Omental fat pad (tissue), 4 donors: ENCODE results near the gene EPB41L4A. TPM values are rescaled to one million over a fixed set of nuclear protein-coding genes. Genes with fewer than 3 reads are reported as not detected.

ENCODE experiments used
- ATAC-seq: fragments of 150-250 bp; one replicate; pipeline ENCODE4 v1.9.1; 2016; ENCODE audit warnings: mild to moderate bottlenecking, moderate library complexity; ENCODE audit not compliant: low FRiP score
- DNase-seq: peaks from one replicate; pipeline ENCODE4 v3.0.0-alpha.2; 2019; ENCODE audit warnings: low spot score
- CTCF ChIP-seq, 3 donors: fragments of 450-650 bp; IDR thresholded peaks; one replicate each; pipeline ENCODE4 v1.5.1; 2016 to 2017; ENCODE audit warnings: antibody characterized with exemption in 3 of 3, mild to moderate bottlenecking in 3 of 3, moderate library complexity in 2 of 3
- total RNA-seq, 4 donors: library from RNA; depleted of rRNA; stranded (reverse); fragments of >200 nt; gene quantifications; one replicate each; pipeline ENCODE4 v1.1.0, GENCODE V29; 2016

The EPB41L4A gene
- total RNA-seq, 4 donors from 2014 or later = 17.8 to 64.3 (median 22.0) TPM

- DNase-seq = no peak
- no peak for TF ChIP-seq CTCF (IDR thresholded peaks at IDR 0.05)
- ATAC-seq = no peak
Observed at GRCh38 chr5:112344540-112344939, 74.5 kb downstream of the EPB41L4A start.

- TF ChIP-seq CTCF (IDR thresholded peaks at IDR 0.05) = no peak
- no peak for DNase-seq
- no peak for ATAC-seq
Observed at GRCh38 chr5:112342389-112342788, 76.7 kb downstream of the EPB41L4A start.

- TF ChIP-seq CTCF (IDR thresholded peaks at IDR 0.05) = no peak
- DNase-seq (no peak), ATAC-seq (no peak)
Observed at GRCh38 chr5:112339761-112340160, 79.3 kb downstream of the EPB41L4A start.

GRCh38 chr5:112338681-112339337 lies 80.3 kb downstream of the EPB41L4A start:
- ATAC-seq (peak; percentile 21), DNase-seq (no peak)
- no peak for TF ChIP-seq CTCF (IDR thresholded peaks at IDR 0.05)

- DNase-seq = no peak
- no peak for ATAC-seq
- TF ChIP-seq CTCF (IDR thresholded peaks at IDR 0.05) = no peak
Observed at GRCh38 chr5:112333331-112333781, 85.7 kb downstream of the EPB41L4A start.

GRCh38 chr5:112331892-112332291 lies 87.2 kb downstream of the EPB41L4A start:
- DNase-seq = no peak
- no peak for TF ChIP-seq CTCF (IDR thresholded peaks at IDR 0.05)
- no peak for ATAC-seq

- TF ChIP-seq CTCF (IDR thresholded peaks at IDR 0.05) = no peak
- DNase-seq (no peak), ATAC-seq (no peak)
Observed at GRCh38 chr5:112329419-112330090, 89.5 kb downstream of the EPB41L4A start.
